K562 (cell line): ENCODE measurements around the gene RFNG. TPM values are rescaled to one million over a fixed set of nuclear protein-coding genes. Genes with fewer than 3 reads are reported as not detected.

Experiments
- ATF3 ChIP-seq, 2 experiments: fragments of 450-650 bp in 1 of 2; sonication (generic) in 1 of 2; formaldehyde crosslinking in 1 of 2; IDR thresholded peaks in 1 of 2; conservative IDR thresholded peaks in 1 of 2; 2 replicates each; pipeline versions ENCODE4 v1.6.1 to v1.8.1; 2016 to 2023; ENCODE audit warnings: mild to moderate bottlenecking in 2 of 2, moderate library complexity in 2 of 2, inconsistent platforms in 1 of 2, missing genetic modification reagents in 1 of 2
- CAMTA2 ChIP-seq: fragments of 250-450 bp; sonication (Bioruptor Pico); conservative IDR thresholded peaks from 2 replicates; pipeline ENCODE4 v1.5.1; 2022
- CBFB ChIP-seq: sonication (generic); formaldehyde crosslinking; IDR thresholded peaks from 2 replicates; pipeline ENCODE4 v1.4.0; 2020; ENCODE audit warnings: mild to moderate bottlenecking, missing genetic modification reagents
- CREBBP ChIP-seq: IDR thresholded peaks from one replicate; pipeline ENCODE4 v1.6.1; 2012; ENCODE audit warnings: low read depth, mild to moderate bottlenecking, control low read depth, inconsistent platforms, low read length
- ELK3 ChIP-seq: fragments of 450-650 bp; formaldehyde crosslinking; IDR thresholded peaks from 2 replicates; pipeline ENCODE4 v1.4.0; 2020; ENCODE audit warnings: mild to moderate bottlenecking
- EP300 ChIP-seq: IDR thresholded peaks from 2 replicates; pipeline ENCODE4 v1.6.1; 2012; ENCODE audit warnings: low read length, improper control_type of control experiment
- HDAC3 ChIP-seq: fragments of 450-650 bp; IDR thresholded peaks from 2 replicates; pipeline ENCODE4 v1.6.1; 2018; ENCODE audit warnings: borderline replicate concordance, mild to moderate bottlenecking, moderate library complexity; ENCODE audit not compliant: partially characterized antibody
- KAT8 ChIP-seq: fragments of 450-650 bp; IDR thresholded peaks from 2 replicates; pipeline ENCODE4 v1.6.1; 2016; ENCODE audit warnings: low read depth, mild to moderate bottlenecking
- NCOA4 ChIP-seq: fragments of 450-650 bp; IDR thresholded peaks from 2 replicates; pipeline ENCODE4 v1.6.1; 2018; ENCODE audit warnings: mild to moderate bottlenecking; ENCODE audit not compliant: partially characterized antibody
- NCOA6 ChIP-seq: fragments of 450-650 bp; IDR thresholded peaks from 2 replicates; pipeline ENCODE4 v1.6.1; 2017; ENCODE audit warnings: mild to moderate bottlenecking
- NR4A1 ChIP-seq, 2 experiments: fragments of 250-450 bp in 1 of 2; fragments of 450-650 bp in 1 of 2; sonication (Bioruptor Pico) in 1 of 2; IDR thresholded peaks; 2 replicates each; pipeline versions ENCODE4 v1.4.0 to v1.6.1; 2016 to 2020; ENCODE audit warnings: mild to moderate bottlenecking in 2 of 2, missing compliant biosample characterization in 1 of 2, missing genetic modification characterization in 1 of 2, moderate library complexity in 1 of 2
- PRMT5 ChIP-seq: sonication (generic); formaldehyde crosslinking; IDR thresholded peaks from 2 replicates; pipeline ENCODE4 v1.5.0; 2020; ENCODE audit warnings: missing genetic modification reagents
- RB1 ChIP-seq: fragments of 450-650 bp; IDR thresholded peaks from 2 replicates; pipeline ENCODE4 v1.6.1; 2017; ENCODE audit warnings: low read depth, mild to moderate bottlenecking
- RBM25 ChIP-seq: fragments of 200-400 bp; formaldehyde crosslinking; IDR thresholded peaks from 2 replicates; pipeline ENCODE4 v1.6.1; 2018; ENCODE audit warnings: low read length, low read depth, moderate library complexity; ENCODE audit not compliant: severe bottlenecking
- RHOXF2B ChIP-seq: fragments of 250-450 bp; sonication (Bioruptor Pico); conservative IDR thresholded peaks from 2 replicates; pipeline ENCODE4 v1.5.1; 2021
- SMARCA5 ChIP-seq: fragments of 450-650 bp; IDR thresholded peaks from 2 replicates; pipeline ENCODE4 v1.6.1; 2016
- SNRNP70 ChIP-seq: fragments of 200-400 bp; formaldehyde crosslinking; optimal IDR thresholded peaks from 2 replicates; pipeline ENCODE3; 2017; ENCODE audit warnings: low read depth, low read length
- SRSF7 ChIP-seq: fragments of 200-400 bp; formaldehyde crosslinking; optimal IDR thresholded peaks from 2 replicates; pipeline ENCODE3; 2017; ENCODE audit warnings: mild to moderate bottlenecking, low read depth, low read length
- TCFL5 ChIP-seq: fragments of 250-450 bp; sonication (Bioruptor Pico); conservative IDR thresholded peaks from 2 replicates; pipeline ENCODE4 v1.6.1; 2021; ENCODE audit warnings: mild to moderate bottlenecking, moderate library complexity, matching md5 sums
- YY1 ChIP-seq, 3 experiments: IDR thresholded peaks; 2 replicates each; pipeline ENCODE4 v1.6.1; 2011; ENCODE audit warnings: low read length in 2 of 3, mild to moderate bottlenecking in 2 of 3, moderate library complexity in 2 of 3, borderline replicate concordance in 1 of 3, control low read depth in 1 of 3, low read depth in 1 of 3; ENCODE audit not compliant: insufficient read depth in 3 of 3, insufficient replicate concordance in 2 of 3, control insufficient read depth in 1 of 3, insufficient read length in 1 of 3; ENCODE audit errors: extremely low read depth in 1 of 3
- ZFP1 ChIP-seq: fragments of 450-650 bp; formaldehyde crosslinking; IDR thresholded peaks from 2 replicates; pipeline ENCODE4 v1.4.0; 2020; ENCODE audit warnings: mild to moderate bottlenecking, mixed read lengths
- ZNF217 ChIP-seq: sonication (generic); formaldehyde crosslinking; IDR thresholded peaks from 2 replicates; pipeline ENCODE4 v1.8.0; 2022; ENCODE audit warnings: mild to moderate bottlenecking, missing genetic modification reagents
- ZSCAN29 ChIP-seq: fragments of 450-650 bp; IDR thresholded peaks from 2 replicates; pipeline ENCODE4 v1.6.1; 2017
- polyA plus RNA-seq, 8 experiments: library from polyadenylated mRNA; depleted of rRNA in 4 of 8; stranded (reverse) in 5 of 8; unstranded in 3 of 8; fragments of >200 nt; fragmentation: Nextera tagmentation in 2 of 8; fragmentation: Illumina TruSeq in 1 of 8; extraction: Ambion mirVana in 2 of 8; extraction: Trizol in 1 of 8; gene quantifications; 2 replicates each; pipeline versions ENCODE4 v1.2.1 to v1.2.3, GENCODE V29; 2011 to 2014; ENCODE audit warnings: inconsistent platforms in 1 of 8, missing spikeins in 1 of 8
- total RNA-seq, 7 experiments: library from RNA; depleted of rRNA in 6 of 7; stranded (reverse); fragments of >200 nt in 6 of 7; fragmentation: Illumina TruSeq in 2 of 7; extraction: Trizol in 2 of 7; gene quantifications; 2 replicates each; pipeline versions ENCODE4 v1.2.1 to v1.2.3, GENCODE V29; 2011 to 2021; ENCODE audit warnings: low replicate concordance in 1 of 7
- TF ChIP-seq, protein P1 (sequence below): fragments of 250-450 bp; sonication (Bioruptor Pico); IDR thresholded peaks from 2 replicates; pipeline ENCODE4 v1.4.0; 2020; ENCODE audit warnings: mild to moderate bottlenecking, moderate library complexity

The RFNG gene
- total and polyA plus RNA-seq, 9 of the 15 experiments (the other 6 are each of a cell fraction or from before 2014, with no cell fraction given) = 0.32 to 32.8 (median 9.5) TPM

GRCh38 chr17:82065638-82066303, 14.2 kb upstream of the RFNG start, which contains the start of gene DUS1L (continued):
- TF ChIP-seq, protein P1, sequence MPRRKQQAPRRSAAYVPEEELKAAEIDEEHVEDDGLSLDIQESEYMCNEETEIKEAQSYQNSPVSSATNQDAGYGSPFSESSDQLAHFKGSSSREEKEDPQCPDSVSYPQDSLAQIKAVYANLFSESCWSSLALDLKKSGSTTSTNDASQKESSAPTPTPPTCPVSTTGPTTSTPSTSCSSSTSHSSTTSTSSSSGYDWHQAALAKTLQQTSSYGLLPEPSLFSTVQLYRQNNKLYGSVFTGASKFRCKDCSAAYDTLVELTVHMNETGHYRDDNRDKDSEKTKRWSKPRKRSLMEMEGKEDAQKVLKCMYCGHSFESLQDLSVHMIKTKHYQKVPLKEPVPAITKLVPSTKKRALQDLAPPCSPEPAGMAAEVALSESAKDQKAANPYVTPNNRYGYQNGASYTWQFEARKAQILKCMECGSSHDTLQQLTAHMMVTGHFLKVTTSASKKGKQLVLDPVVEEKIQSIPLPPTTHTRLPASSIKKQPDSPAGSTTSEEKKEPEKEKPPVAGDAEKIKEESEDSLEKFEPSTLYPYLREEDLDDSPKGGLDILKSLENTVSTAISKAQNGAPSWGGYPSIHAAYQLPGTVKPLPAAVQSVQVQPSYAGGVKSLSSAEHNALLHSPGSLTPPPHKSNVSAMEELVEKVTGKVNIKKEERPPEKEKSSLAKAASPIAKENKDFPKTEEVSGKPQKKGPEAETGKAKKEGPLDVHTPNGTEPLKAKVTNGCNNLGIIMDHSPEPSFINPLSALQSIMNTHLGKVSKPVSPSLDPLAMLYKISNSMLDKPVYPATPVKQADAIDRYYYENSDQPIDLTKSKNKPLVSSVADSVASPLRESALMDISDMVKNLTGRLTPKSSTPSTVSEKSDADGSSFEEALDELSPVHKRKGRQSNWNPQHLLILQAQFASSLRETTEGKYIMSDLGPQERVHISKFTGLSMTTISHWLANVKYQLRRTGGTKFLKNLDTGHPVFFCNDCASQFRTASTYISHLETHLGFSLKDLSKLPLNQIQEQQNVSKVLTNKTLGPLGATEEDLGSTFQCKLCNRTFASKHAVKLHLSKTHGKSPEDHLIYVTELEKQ (CRISPR knock-in tag) = no peak
- TF ChIP-seq RBM25 (no peak), ZSCAN29 (0 out of 2 replicates have a peak, but pooled peaks have one; percentile 8), ATF3 (IDR thresholded peaks at IDR 0.05) (peak; percentile 67), ATF3 (CRISPR knock-in tag; conservative IDR thresholded peaks at IDR 0.05) (no peak; the same call in 1 of the 2 replicates), KAT8 (no peak), HDAC3 (no peak), TCFL5 (CRISPR knock-in tag) (no peak), EP300 (0 out of 2 replicates have a peak, but pooled peaks have one; percentile 31), RB1 (peak; percentile 99), SRSF7 (no peak), NR4A1 (CRISPR knock-in tag; IDR thresholded peaks at IDR 0.05) (peak; percentile 64; the same call in 1 of the 2 replicates), NR4A1 (tag; IDR thresholded peaks at IDR 0.05) (peak; percentile 84; the same call in 1 of the 2 replicates), ZNF217 (CRISPR knock-in tag) (no peak), NCOA6 (no peak), ZFP1 (no peak), CBFB (no peak), SNRNP70 (no peak), PRMT5 (CRISPR knock-in tag) (no peak), CREBBP (no peak), SMARCA5 (no peak), CAMTA2 (CRISPR knock-in tag) (no peak), ELK3 (CRISPR knock-in tag) (no peak), YY1 (IDR thresholded peaks at IDR 0.05; ENCODE audit: borderline replicate concordance in 1 of 3, control insufficient read depth in 1 of 3, extremely low read depth in 1 of 3, insufficient read depth in 3 of 3, insufficient read length in 1 of 3, insufficient replicate concordance in 2 of 3, low read depth in 1 of 3, low read length in 2 of 3) (peak in 2 of 3 experiments; percentile 73 to 81), NCOA4 (no peak), RHOXF2B (no peak)
